Measurements from ENCODE around the gene OR13C3. TPM values are rescaled to one million over a fixed set of nuclear protein-coding genes. Genes with fewer than 3 reads are reported as not detected.
"Not testable (repeated sequence)": the region's sequence is repeated elsewhere in the genome, so short reads cannot be mapped to it uniquely, and the experiment has no call there.

OR13C3 gene
- not detected for total RNA-seq

DNA sequence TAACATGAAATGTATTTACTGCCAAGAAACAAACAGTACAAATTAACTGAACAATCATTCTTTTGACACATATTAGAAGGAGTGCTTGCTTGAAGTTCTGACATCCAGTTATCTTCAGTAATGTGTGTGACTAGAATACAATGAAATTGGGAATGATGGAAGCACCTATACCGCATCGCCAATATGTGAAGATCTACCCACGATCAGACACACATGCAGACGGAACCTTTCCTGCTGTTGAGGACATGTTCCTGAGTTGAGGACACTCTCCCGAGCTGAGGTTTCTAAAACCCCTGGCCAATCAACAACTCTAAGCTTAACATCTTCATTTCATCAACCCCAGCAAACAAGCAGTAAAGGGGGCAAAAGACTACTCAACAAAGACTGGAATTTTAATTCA is at the start of gene OR13C3:
Gene OR13C3, minus strand, starts transcription at position 101 of the 400 bp plus-strand sequence. CDS start 133 bp downstream, outside the sequence.
- DNase-seq (ENCODE audit: low spot score) (no peak), ATAC-seq (no peak)
- Mint-ChIP-seq H3K27ac (no peak within 1 kb of the TSS), H3K27me3 (no peaks in the 10 kb centered on the region), H3K36me3 (no peaks in the 10 kb centered on the region), H3K9me3 (peaks cover 2% of the 10 kb centered on the region), H3K4me1 (ENCODE audit: low read depth in 2 of 2) (no peaks in the 10 kb centered on the region), H3K4me3 (no peak within 1 kb of the TSS)

DNA sequence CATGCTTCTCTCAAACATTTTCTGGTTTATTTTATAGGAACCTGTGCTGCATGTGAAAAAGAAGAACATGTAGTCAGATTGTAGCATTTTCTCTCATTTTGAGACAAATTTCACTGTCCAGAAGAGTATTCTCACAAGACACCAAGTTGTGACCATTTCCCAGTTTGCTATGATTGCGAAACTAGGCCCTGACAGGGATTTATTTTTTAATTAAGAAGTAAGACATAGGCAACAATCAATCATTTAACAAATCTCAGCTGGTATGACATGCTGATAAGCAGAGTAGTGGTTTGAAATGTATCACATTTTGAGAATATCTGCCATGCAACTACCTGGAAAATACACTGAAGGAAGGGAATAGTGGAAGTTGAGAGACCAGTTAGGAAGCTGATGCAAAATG is 43.9 kb upstream of the OR13C3 start:
- H3K27me3 Mint-ChIP-seq = no peaks in the 10 kb centered on the region
- peaks cover 2% of the 10 kb centered on the region for H3K9me3 Mint-ChIP-seq
- H3K4me3 Mint-ChIP-seq = no peak overlapping the region
- no peaks in the 10 kb centered on the region for H3K4me1 Mint-ChIP-seq (ENCODE audit: low read depth in 2 of 2)
- ATAC-seq (no peak), DNase-seq (ENCODE audit: low spot score) (no peak)
- no peak overlapping the region for H3K27ac Mint-ChIP-seq
- H3K36me3 Mint-ChIP-seq = no peaks in the 10 kb centered on the region

DNA sequence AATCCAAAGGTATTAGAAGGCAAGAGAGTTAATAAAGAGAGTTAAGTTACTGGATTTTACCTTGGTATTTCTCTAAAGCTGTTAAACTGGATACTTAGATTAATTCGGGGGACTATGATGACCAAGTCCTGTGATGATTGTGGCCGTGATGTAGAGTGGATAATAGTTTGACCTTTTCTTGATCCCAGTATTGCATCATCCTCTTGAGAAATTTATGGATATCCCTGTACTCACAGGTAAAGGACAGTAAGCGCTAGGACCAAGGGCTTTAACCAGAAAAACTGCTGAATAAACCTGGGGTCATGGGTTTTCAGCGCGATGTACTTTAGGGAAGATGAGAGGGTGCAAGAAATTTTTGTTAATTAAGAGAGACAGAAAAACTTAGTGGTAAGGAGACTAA is 40.6 kb upstream of the OR13C3 start:
- no peaks in the 10 kb centered on the region for H3K4me1 Mint-ChIP-seq (ENCODE audit: low read depth in 2 of 2)
- no peak overlapping the region for H3K27ac Mint-ChIP-seq
- H3K36me3 Mint-ChIP-seq = no peaks in the 10 kb centered on the region
- no peak for DNase-seq (ENCODE audit: low spot score)
- ATAC-seq = no peak
- H3K27me3 Mint-ChIP-seq = no peaks in the 10 kb centered on the region
- H3K9me3 Mint-ChIP-seq = peaks cover 8% of the 10 kb centered on the region
- H3K4me3 Mint-ChIP-seq = no peak overlapping the region

DNA sequence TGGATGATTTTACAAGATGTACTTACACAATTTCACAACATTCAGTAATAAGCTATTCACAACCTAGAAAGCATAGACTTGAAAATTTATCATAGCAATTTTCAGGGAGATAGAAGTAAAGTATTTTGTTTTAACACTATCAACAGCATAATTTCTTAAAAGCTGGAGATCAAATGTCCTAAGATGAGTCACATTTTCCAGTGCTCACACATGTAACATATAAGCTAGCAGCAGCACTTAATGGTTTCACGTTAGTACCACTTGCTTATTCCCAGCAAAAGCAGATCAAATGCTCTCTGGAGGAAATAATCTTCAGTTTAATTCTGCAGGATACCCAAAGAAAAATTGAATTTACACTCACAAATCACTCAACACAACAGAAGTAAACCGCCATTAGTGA is 38.8 kb upstream of the OR13C3 start:
- DNase-seq (ENCODE audit: low spot score) (no peak), ATAC-seq (no peak)
- Mint-ChIP-seq H3K4me1 (ENCODE audit: low read depth in 2 of 2) (no peaks in the 10 kb centered on the region), H3K36me3 (no peaks in the 10 kb centered on the region), H3K27me3 (no peaks in the 10 kb centered on the region), H3K9me3 (peaks cover 5% of the 10 kb centered on the region), H3K4me3 (no peak overlapping the region), H3K27ac (no peak overlapping the region)

DNA sequence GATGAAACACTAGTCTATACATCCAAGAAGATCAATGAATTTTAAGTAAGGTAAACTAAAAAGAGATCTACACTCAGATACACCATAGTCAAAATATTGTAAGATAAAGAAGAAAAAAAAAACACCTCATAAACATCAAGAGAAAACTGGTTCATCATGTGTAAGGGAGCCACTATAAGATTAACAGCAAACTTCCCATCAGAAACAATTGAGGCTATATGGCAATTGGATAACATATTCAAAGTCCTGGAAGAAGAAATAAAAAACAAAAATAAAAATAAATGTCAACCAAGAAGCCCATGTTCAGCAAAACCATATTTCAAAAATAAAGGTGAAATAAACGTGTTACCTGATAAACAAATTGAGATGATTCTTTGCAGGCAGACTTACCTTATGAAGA is 36.0 kb upstream of the OR13C3 start:
- H3K9me3 Mint-ChIP-seq = peaks cover 5% of the 10 kb centered on the region
- H3K27ac Mint-ChIP-seq = no peak overlapping the region
- H3K36me3 Mint-ChIP-seq = no peaks in the 10 kb centered on the region
- no peak overlapping the region for H3K4me3 Mint-ChIP-seq
- DNase-seq (ENCODE audit: low spot score) (no peak), ATAC-seq (no peak)
- H3K27me3 Mint-ChIP-seq = no peaks in the 10 kb centered on the region
- H3K4me1 Mint-ChIP-seq (ENCODE audit: low read depth in 2 of 2) = no peaks in the 10 kb centered on the region

DNA sequence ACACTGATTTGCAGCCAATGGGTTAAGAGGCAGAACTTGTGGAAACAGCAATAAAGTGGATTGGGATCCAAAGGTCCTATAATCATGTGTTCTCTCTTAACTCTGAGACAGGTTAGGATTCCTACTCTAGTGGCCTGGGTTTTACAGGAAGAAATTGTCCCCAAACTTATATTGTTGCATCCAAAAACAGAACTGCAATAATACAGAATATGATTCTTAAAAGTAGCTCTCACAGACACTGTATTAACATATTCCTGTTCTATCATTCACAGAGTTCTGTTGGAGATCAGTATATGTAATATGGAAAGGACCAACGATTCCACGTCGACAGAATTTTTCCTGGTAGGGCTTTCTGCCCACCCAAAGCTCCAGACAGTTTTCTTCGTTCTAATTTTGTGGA is 32.2 kb upstream of the OR13C3 start, which contains the start of gene OR13C8:
Gene OR13C8, plus strand, starts transcription at position 301 of the 400 bp plus-strand sequence. Its CDS starts 0 bp downstream, at position 301.
- Mint-ChIP-seq H3K36me3 (no peaks in the 10 kb centered on the region), H3K9me3 (peaks cover 3% of the 10 kb centered on the region), H3K4me3 (no peak within 1 kb of the TSS), H3K4me1 (ENCODE audit: low read depth in 2 of 2) (no peaks in the 10 kb centered on the region), H3K27ac (no peak within 1 kb of the TSS), H3K27me3 (no peaks in the 10 kb centered on the region)
- DNase-seq (ENCODE audit: low spot score) = no peak
- no peak for ATAC-seq

DNA sequence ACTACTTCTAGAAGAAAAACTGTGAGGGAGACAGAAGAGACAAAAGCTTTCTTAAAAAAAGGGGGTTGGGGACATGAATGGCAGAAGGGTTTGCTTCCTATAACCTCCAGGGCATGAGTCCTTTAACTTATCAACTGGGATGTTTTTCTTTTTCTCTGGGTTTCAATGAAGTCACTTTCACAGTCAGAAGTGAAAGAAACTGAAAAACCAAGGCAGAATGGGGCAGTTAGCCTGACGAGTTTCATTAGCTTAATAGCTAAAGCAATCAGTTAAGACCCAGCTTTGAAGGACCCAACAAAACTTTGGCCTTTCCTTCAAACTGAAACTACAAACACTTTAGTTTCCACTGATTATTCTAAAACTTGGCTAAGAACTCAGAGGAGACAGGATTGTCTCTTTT is 27.7 kb upstream of the OR13C3 start:
- H3K27me3 Mint-ChIP-seq = no peaks in the 10 kb centered on the region
- no peaks in the 10 kb centered on the region for H3K4me1 Mint-ChIP-seq (ENCODE audit: low read depth in 2 of 2)
- H3K36me3 Mint-ChIP-seq = no peaks in the 10 kb centered on the region
- no peaks in the 10 kb centered on the region for H3K9me3 Mint-ChIP-seq
- H3K27ac Mint-ChIP-seq = no peak overlapping the region
- DNase-seq (ENCODE audit: low spot score) (no peak), ATAC-seq (no peak)
- H3K4me3 Mint-ChIP-seq = no peak overlapping the region

DNA sequence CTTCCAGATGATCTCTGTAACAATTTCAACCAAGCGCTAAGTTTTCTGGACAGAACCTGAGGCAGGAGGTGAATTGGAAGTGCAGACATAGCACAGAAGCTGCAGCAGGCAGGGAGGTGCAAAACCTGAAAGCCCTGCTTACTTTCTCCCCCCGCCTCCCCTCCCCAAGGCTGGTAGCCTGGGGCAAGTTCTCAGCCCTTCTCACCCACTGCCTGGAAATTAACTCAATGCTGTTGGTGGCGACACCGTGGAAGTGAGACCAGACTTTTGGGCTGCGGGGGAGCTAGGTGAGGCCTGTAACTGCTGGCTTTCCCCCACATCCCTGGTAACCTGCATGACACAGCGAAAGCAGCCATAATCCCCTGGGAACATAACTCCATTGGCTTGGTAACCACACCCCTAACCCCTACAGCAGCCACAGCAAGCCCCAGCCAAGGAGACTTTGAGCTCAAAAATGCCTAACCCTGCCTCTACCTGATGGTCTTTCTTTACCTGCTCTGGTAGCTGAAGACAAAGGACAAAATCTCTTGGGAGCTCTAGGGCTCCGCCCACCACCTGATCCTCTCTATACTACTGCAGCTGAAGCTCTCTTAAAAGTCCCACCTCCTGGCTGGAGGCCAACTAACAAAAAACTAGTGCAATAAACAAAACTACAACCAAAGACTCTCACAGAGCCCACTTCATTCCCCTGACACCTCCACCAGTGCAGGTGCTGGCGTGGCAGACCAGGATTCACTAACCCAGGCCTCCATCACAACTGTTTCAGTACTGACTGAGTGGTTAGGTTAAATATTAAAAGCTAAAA is 20.4 kb upstream of the OR13C3 start:
- Mint-ChIP-seq H3K27me3 (no peaks in the 10 kb centered on the region), H3K4me3 (no peak overlapping the region)

DNA sequence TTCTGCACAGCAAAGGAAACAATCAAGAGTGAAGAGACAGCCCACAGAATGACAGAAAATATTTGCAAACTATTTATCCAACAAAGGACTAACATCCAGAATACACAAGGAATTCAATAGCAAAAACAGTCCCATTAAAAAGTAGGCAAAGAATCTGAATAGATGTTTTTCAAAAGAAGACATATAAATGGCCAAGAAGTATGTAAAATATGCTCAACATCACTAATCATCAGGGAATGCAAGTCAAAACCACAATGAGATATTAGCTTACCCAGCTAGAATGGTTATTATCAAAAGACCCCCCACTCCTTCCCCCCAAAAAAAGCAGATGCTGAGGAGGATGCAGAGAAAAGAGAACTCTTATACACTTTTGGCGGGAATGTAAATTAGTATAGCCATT is 18.9 kb upstream of the OR13C3 start:
- no peaks in the 10 kb centered on the region for H3K27me3 Mint-ChIP-seq

More for the DNA sequence above, 20.4 kb upstream of the OR13C3 start:
- Mint-ChIP-seq H3K9me3 (peaks cover 10% of the 10 kb centered on the region), H3K27ac (no peak overlapping the region), H3K4me1 (ENCODE audit: low read depth in 2 of 2) (no peaks in the 10 kb centered on the region), H3K36me3 (no peaks in the 10 kb centered on the region)
- no peak for ATAC-seq
- no peak for DNase-seq (ENCODE audit: low spot score)

DNA sequence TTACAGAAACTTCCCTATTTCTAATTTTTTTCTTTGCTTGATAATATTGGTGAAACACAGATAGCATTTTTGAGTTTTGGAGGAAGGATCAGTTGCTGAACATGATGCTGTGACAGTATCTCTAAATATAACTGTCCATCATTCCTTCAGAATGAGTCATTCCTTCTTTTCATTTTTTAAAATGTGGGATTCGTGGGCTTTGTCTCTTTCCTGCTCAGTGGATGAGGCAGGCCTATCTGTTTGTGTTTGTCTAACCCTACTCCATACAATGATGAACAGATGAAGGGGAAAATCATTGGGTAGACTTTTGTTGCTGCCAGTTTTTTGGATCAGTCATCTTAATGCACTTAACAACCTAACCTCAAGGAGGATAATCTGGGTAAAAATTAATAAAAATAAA is 16.6 kb upstream of the OR13C3 start:
- H3K36me3 Mint-ChIP-seq = no peaks in the 10 kb centered on the region
- no peak overlapping the region for H3K4me3 Mint-ChIP-seq
- no peaks in the 10 kb centered on the region for H3K27me3 Mint-ChIP-seq
- H3K4me1 Mint-ChIP-seq (ENCODE audit: low read depth in 2 of 2) = no peaks in the 10 kb centered on the region
- peaks cover 9% of the 10 kb centered on the region for H3K9me3 Mint-ChIP-seq
- ATAC-seq = no peak
- no peak for DNase-seq (ENCODE audit: low spot score)
- H3K27ac Mint-ChIP-seq = no peak overlapping the region

More for the DNA sequence above, 18.9 kb upstream of the OR13C3 start:
- H3K27ac Mint-ChIP-seq = no peak overlapping the region
- DNase-seq (ENCODE audit: low spot score) (no peak), ATAC-seq (no peak)
- no peaks in the 10 kb centered on the region for H3K36me3 Mint-ChIP-seq
- peaks cover 10% of the 10 kb centered on the region for H3K9me3 Mint-ChIP-seq
- H3K4me3 Mint-ChIP-seq = no peak overlapping the region
- H3K4me1 Mint-ChIP-seq (ENCODE audit: low read depth in 2 of 2) = no peaks in the 10 kb centered on the region

DNA sequence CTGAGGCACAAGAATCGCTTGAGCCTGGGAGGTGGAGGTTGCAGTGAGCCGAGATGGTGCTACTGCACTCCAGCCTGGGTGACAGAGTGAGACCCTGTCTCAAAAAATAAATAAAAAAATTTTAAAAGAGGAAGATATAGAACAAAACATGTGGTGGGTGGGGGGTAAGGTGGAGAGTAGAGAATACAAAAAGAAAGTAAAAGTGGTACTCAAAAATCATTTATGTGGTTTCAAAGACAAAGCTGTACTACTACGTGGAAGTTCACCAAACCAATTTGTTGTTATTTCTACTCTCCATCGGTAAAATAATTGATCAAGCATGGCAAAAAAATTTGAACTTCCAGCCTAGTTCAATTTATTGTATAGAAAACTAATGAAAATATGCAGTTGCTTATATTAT is 8.0 kb upstream of the OR13C3 start:
- H3K27me3 Mint-ChIP-seq = no peaks in the 10 kb centered on the region
- ATAC-seq (no peak), DNase-seq (ENCODE audit: low spot score) (no peak)
- H3K4me1 Mint-ChIP-seq (ENCODE audit: low read depth in 2 of 2) = no peaks in the 10 kb centered on the region
- no peaks in the 10 kb centered on the region for H3K36me3 Mint-ChIP-seq
- H3K27ac Mint-ChIP-seq = no peak overlapping the region
- H3K4me3 Mint-ChIP-seq = no peak overlapping the region
- no peaks in the 10 kb centered on the region for H3K9me3 Mint-ChIP-seq

DNA sequence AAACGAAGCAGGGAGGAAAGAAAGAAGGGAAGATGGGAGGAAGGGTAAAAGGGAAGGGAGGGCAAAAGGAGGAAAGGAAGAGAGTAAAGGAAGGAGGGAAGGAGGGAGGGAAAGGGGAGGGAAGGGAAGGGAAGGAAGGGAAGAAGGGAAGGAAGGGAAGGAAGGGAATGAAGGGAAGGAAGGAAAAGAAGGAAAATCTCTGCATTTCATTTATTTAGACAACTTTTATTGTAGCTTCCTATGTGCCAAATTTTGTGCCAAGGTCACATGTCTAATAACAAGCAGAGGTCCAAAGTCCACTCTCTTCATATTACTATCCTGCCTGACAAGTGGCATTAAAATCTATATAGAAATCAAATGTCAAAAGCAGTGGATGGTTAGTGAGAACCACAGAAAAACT is 2.6 kb upstream of the OR13C3 start:
- H3K27ac Mint-ChIP-seq = no peak overlapping the region
- no peaks in the 10 kb centered on the region for H3K4me1 Mint-ChIP-seq (ENCODE audit: low read depth in 2 of 2)
- no peaks in the 10 kb centered on the region for H3K27me3 Mint-ChIP-seq
- no peak for ATAC-seq
- no peak overlapping the region for H3K4me3 Mint-ChIP-seq
- H3K9me3 Mint-ChIP-seq = no peaks in the 10 kb centered on the region
- no peak for DNase-seq (ENCODE audit: low spot score)
- H3K36me3 Mint-ChIP-seq = no peaks in the 10 kb centered on the region

DNA sequence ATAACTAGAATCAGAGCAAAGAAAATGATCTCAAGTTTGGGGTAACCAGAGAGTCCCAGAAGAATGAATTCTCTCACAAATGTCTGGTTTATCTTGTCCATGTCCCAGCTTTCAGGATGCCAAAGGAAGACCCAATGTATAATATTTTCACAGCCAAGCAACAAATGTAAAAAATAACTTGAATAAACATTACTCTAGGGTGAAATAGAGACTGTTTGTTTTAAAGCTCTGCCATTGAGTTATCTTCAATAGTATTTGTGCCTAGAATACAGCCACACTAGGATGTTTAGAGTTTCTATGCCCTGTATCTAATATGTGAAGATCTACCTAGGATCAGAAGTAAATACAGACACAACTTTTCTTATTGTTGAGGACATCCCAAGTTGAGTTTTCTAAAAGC is 9.5 kb downstream of the OR13C3 start, which contains the start of gene OR13C4:
Gene OR13C4, minus strand, starts transcription at position 101 of the 400 bp plus-strand sequence. Its CDS starts 0 bp downstream, at position 101.
- Mint-ChIP-seq H3K9me3 (peaks cover 7% of the 10 kb centered on the region), H3K27ac (no peak within 1 kb of the TSS), H3K4me3 (no peak within 1 kb of the TSS), H3K36me3 (no peaks in the 10 kb centered on the region), H3K4me1 (ENCODE audit: low read depth in 2 of 2) (no peaks in the 10 kb centered on the region), H3K27me3 (no peaks in the 10 kb centered on the region)
- DNase-seq (ENCODE audit: low spot score) (no peak), ATAC-seq (no peak)

DNA sequence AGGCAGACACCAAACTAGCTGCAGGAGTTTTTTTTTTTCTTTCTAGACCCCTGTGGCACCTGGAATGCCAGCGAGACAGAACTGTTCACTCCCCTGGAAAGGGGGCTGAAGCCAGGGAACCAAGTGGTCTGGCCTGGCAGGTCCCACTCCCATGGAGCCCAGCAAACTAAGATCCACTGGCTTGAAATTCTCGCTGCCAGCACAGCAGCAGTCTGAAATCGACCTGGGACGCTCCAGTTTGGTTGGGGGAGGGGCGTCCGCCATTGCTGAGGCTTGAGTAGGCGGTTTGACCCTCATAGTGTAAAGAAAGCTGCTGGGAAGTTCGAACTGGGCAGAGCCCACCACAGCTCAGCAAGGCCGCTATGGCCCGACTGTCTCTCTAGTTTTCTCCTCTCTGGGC is 16.4 kb downstream of the OR13C3 start:
- not testable (repeated sequence) for H3K4me3 Mint-ChIP-seq; H3K36me3 Mint-ChIP-seq; H3K9me3 Mint-ChIP-seq; H3K27ac Mint-ChIP-seq; DNase-seq (ENCODE audit: low spot score); ATAC-seq; H3K27me3 Mint-ChIP-seq; H3K4me1 Mint-ChIP-seq (ENCODE audit: low read depth in 2 of 2)

DNA sequence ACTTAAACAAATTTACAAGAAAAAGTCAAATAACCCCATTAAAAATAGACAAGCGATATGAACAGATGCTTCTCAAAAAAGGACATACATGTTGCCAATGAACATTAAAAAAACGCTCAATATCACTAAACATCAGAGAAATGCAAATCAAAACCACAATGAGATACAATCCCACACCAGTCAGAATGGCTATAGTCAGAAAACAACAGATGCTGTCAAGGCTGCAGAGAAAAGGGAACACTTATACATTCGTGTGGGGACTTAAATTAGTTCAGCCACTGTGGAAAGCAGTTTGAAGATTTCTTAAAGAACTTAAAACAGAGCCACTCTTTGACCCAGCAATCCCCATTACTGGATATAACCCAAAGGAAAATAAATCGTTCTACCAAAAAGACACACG is 21.8 kb downstream of the OR13C3 start:
- Mint-ChIP-seq H3K27me3 (no peaks in the 10 kb centered on the region), H3K9me3 (peaks cover 5% of the 10 kb centered on the region), H3K36me3 (peaks cover 4% of the 10 kb centered on the region), H3K4me3 (no peak overlapping the region), H3K27ac (no peak overlapping the region), H3K4me1 (ENCODE audit: low read depth in 2 of 2) (no peaks in the 10 kb centered on the region)
- ATAC-seq (no peak), DNase-seq (ENCODE audit: low spot score) (no peak)
